ENCODE results near the gene HOXA3. TPM values are rescaled to one million over a fixed set of nuclear protein-coding genes. Genes with fewer than 3 reads are reported as not detected.

HOXA3 gene
- total and polyA plus RNA-seq, 2 of the 13 experiments (the other 11 are each of a cell fraction or from before 2014, with no cell fraction given), result 2.9 to 4.6 TPM

DNA sequence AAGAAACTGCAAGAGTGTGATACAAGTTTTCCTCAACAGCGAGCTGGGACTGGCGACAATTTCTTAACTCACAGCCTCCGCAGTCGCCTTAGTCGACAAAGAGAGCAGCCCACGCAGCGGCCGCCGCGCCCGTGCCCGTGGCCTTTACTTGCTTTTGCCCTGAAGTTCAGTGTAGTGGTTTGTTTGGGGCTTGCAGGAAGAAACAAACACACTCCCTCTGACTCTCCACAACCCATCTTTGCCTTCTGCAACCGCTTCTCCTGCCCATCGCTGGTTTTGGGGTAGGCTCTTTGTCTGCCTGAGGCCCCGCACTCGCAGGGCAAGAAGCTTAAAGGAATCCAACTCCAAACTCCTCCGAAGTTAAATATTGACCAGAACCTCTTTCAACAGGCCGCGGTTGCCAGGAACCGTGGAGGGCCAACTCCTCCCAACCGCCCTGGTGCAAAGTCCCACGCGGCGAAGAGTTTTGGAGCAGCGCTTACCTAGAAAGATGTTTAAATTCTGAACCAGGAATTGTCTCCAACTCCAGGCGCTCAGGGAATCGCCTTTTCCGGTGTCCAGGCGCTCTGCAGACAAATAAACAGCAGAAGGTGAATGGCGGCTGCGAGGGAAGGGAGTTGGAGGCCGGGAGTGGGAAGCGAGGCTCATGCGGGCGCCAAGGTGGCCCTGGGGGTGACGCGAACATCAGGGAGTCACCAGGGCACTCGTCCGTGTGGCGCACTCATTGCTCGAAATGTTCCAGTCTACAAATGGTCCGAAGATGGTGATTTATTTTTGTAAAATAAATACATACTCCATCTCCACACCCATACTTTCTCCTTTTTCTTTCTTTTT is 30.1 kb downstream of the HOXA3 start (continued):
- no peak; the same call in 1 of the 2 replicates for TF ChIP-seq BRCA1 (CRISPR knock-in tag; IDR thresholded peaks at IDR 0.05)
- no peak for TF ChIP-seq NFE2L1 (CRISPR knock-in tag; IDR thresholded peaks at IDR 0.05; ENCODE audit: borderline replicate concordance)
- peak; percentile 77 for TF ChIP-seq RBFOX2 (IDR thresholded peaks at IDR 0.05; ENCODE audit: low read depth, low read length)
- TF ChIP-seq, protein P1, sequence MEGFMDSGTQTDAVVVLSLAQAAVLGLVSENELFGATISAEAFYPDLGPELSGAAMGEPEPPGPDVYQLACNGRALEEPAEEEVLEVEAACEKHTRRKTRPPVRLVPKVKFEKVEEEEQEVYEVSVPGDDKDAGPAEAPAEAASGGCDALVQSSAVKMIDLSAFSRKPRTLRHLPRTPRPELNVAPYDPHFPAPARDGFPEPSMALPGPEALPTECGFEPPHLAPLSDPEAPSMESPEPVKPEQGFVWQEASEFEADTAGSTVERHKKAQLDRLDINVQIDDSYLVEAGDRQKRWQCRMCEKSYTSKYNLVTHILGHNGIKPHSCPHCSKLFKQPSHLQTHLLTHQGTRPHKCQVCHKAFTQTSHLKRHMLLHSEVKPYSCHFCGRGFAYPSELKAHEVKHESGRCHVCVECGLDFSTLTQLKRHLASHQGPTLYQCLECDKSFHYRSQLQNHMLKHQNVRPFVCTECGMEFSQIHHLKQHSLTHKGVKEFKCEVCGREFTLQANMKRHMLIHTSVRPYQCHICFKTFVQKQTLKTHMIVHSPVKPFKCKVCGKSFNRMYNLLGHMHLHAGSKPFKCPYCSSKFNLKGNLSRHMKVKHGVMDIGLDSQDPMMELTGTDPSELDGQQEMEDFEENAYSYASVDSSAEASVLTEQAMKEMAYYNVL (CRISPR knock-in tag; IDR thresholded peaks at IDR 0.05; ENCODE audit: borderline replicate concordance), result peak; percentile 54; the same call in 1 of the 2 replicates
- no peak for TF ChIP-seq TBL1XR1 (IDR thresholded peaks at IDR 0.05; ENCODE audit: borderline replicate concordance, low read length, partially characterized antibody)
- no peak for TF ChIP-seq SRSF4 (IDR thresholded peaks at IDR 0.05; ENCODE audit: low read depth, low read length, poor library complexity, severe bottlenecking)
- TF ChIP-seq FOXA1 (IDR thresholded peaks at IDR 0.05), result no peak
- TF ChIP-seq FOXA1 (CRISPR knock-in tag; IDR thresholded peaks at IDR 0.05), result peak; percentile 41; the same call in 1 of the 2 replicates
- TF ChIP-seq MTF2 (CRISPR knock-in tag; IDR thresholded peaks at IDR 0.05; ENCODE audit: borderline replicate concordance), result 0 out of 2 replicates have a peak, but pooled peaks have one; percentile 29
- TF ChIP-seq, protein P2, sequence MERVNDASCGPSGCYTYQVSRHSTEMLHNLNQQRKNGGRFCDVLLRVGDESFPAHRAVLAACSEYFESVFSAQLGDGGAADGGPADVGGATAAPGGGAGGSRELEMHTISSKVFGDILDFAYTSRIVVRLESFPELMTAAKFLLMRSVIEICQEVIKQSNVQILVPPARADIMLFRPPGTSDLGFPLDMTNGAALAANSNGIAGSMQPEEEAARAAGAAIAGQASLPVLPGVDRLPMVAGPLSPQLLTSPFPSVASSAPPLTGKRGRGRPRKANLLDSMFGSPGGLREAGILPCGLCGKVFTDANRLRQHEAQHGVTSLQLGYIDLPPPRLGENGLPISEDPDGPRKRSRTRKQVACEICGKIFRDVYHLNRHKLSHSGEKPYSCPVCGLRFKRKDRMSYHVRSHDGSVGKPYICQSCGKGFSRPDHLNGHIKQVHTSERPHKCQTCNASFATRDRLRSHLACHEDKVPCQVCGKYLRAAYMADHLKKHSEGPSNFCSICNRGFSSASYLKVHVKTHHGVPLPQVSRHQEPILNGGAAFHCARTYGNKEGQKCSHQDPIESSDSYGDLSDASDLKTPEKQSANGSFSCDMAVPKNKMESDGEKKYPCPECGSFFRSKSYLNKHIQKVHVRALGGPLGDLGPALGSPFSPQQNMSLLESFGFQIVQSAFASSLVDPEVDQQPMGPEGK (CRISPR knock-in tag; IDR thresholded peaks at IDR 0.05), result no peak
- TF ChIP-seq NCOA5 (CRISPR knock-in tag; IDR thresholded peaks at IDR 0.05), result no peak
- no peak for TF ChIP-seq ZNF337 (CRISPR knock-in tag; IDR thresholded peaks at IDR 0.05; ENCODE audit: borderline replicate concordance, low read depth)
- TF ChIP-seq TSC22D2 (CRISPR knock-in tag; IDR thresholded peaks at IDR 0.05; ENCODE audit: borderline replicate concordance), result no peak
- no peak for TF ChIP-seq ATF7 (IDR thresholded peaks at IDR 0.05)
- TF ChIP-seq ATF7 (CRISPR knock-in tag; IDR thresholded peaks at IDR 0.05), result no peak; the same call in 1 of the 2 replicates
- TF ChIP-seq KMT2B (CRISPR knock-in tag; IDR thresholded peaks at IDR 0.05), result no peak; the same call in 1 of the 2 replicates
- TF ChIP-seq, protein P3, sequence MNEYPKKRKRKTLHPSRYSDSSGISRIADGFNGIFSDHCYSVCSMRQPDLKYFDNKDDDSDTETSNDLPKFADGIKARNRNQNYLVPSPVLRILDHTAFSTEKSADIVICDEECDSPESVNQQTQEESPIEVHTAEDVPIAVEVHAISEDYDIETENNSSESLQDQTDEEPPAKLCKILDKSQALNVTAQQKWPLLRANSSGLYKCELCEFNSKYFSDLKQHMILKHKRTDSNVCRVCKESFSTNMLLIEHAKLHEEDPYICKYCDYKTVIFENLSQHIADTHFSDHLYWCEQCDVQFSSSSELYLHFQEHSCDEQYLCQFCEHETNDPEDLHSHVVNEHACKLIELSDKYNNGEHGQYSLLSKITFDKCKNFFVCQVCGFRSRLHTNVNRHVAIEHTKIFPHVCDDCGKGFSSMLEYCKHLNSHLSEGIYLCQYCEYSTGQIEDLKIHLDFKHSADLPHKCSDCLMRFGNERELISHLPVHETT (CRISPR knock-in tag; conservative IDR thresholded peaks at IDR 0.05), result no peak; the same call in 1 of the 2 replicates
- TF ChIP-seq, protein P4, sequence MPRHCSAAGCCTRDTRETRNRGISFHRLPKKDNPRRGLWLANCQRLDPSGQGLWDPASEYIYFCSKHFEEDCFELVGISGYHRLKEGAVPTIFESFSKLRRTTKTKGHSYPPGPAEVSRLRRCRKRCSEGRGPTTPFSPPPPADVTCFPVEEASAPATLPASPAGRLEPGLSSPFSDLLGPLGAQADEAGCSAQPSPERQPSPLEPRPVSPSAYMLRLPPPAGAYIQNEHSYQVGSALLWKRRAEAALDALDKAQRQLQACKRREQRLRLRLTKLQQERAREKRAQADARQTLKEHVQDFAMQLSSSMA (CRISPR knock-in tag; IDR thresholded peaks at IDR 0.05), result 0 out of 2 replicates have a peak, but pooled peaks have one; percentile 53
- peak; percentile 97 for TF ChIP-seq POLR2G (IDR thresholded peaks at IDR 0.05; ENCODE audit: low read depth, low read length)
- peak; percentile 63; the same call in 1 of the 2 replicates for TF ChIP-seq ZSCAN21 (CRISPR knock-in tag; IDR thresholded peaks at IDR 0.05; ENCODE audit: borderline replicate concordance)
- TF ChIP-seq ZNF569 (CRISPR knock-in tag; IDR thresholded peaks at IDR 0.05; ENCODE audit: borderline replicate concordance), result no peak
- TF ChIP-seq PAWR (CRISPR knock-in tag; IDR thresholded peaks at IDR 0.05; ENCODE audit: borderline replicate concordance), result no peak
- TF ChIP-seq NFIC (IDR thresholded peaks at IDR 0.05; ENCODE audit: low read length), result peak; percentile 34; the same call in 1 of the 2 replicates
- 0 out of 2 replicates have a peak, but pooled peaks have one; percentile 33 for TF ChIP-seq SMAD3 (CRISPR knock-in tag; IDR thresholded peaks at IDR 0.05)

All from HepG2 (cell line).